ENCODE data around the gene EML2.

GRCh38 chr19:45664575-45664974 lies 25.4 kb upstream of the EML2 start:
- TF ChIP-seq POLR2A (IDR thresholded peaks at IDR 0.05; ENCODE audit: low read depth, low read length) (no peak), TAF1 (IDR thresholded peaks at IDR 0.05; ENCODE audit: borderline replicate concordance, low read depth, low read length) (no peak)

Data from GM12892 (cell line).